Measurements from ENCODE around the gene CD300A.
A peak's percentile ranks its signal among the peaks of the same experiment; 100 is the strongest.

CD300A gene

GRCh38 chr17:74455025-74455545 is 11.3 kb upstream of the CD300A start:
- no peak for TF ChIP-seq CTCF (IDR thresholded peaks at IDR 0.05; ENCODE audit: low read depth, low read length)
- H3K4me3 ChIP-seq (ENCODE audit: low read depth, low read length) = no peak overlapping the region
- H3K9me3 ChIP-seq (ENCODE audit: severe bottlenecking) = no peaks in the 10 kb centered on the region
- peak overlapping the region; percentile 91 for H3K27ac ChIP-seq
- peaks cover 10% of the 10 kb centered on the region for H3K27me3 ChIP-seq (ENCODE audit: insufficient read depth, low read depth, severe bottlenecking)
- DNase-seq = no peak
- no peaks in the 10 kb centered on the region for H3K36me3 ChIP-seq

GRCh38 chr17:74455821-74456220 is 10.6 kb upstream of the CD300A start:
- peaks cover 10% of the 10 kb centered on the region for H3K27me3 ChIP-seq (ENCODE audit: insufficient read depth, low read depth, severe bottlenecking)
- H3K9me3 ChIP-seq (ENCODE audit: severe bottlenecking) = no peaks in the 10 kb centered on the region
- no peak overlapping the region for H3K4me3 ChIP-seq (ENCODE audit: low read depth, low read length)
- no peak for TF ChIP-seq CTCF (IDR thresholded peaks at IDR 0.05; ENCODE audit: low read depth, low read length)
- H3K36me3 ChIP-seq = no peaks in the 10 kb centered on the region
- no peak overlapping the region for H3K27ac ChIP-seq
- DNase-seq = no peak

- H3K36me3 ChIP-seq = no peaks in the 10 kb centered on the region
- H3K4me3 ChIP-seq (ENCODE audit: low read depth, low read length) = no peak overlapping the region
- H3K27me3 ChIP-seq (ENCODE audit: insufficient read depth, low read depth, severe bottlenecking) = peaks cover 10% of the 10 kb centered on the region
- peak overlapping the region; percentile 19; the same call in 1 of the 2 replicates for H3K27ac ChIP-seq
- peak; percentile 91 for TF ChIP-seq CTCF (IDR thresholded peaks at IDR 0.05; ENCODE audit: low read depth, low read length)
- H3K9me3 ChIP-seq (ENCODE audit: severe bottlenecking) = no peaks in the 10 kb centered on the region
- peak; percentile 86 for DNase-seq
Observed at GRCh38 chr17:74457146-74457819, 9.2 kb upstream of the CD300A start.

GRCh38 chr17:74457820-74458166 is 8.6 kb upstream of the CD300A start:
- Histone ChIP-seq H3K27ac (no peak overlapping the region), H3K4me3 (ENCODE audit: low read depth, low read length) (no peak overlapping the region), H3K9me3 (ENCODE audit: severe bottlenecking) (no peaks in the 10 kb centered on the region), H3K36me3 (no peaks in the 10 kb centered on the region), H3K27me3 (ENCODE audit: insufficient read depth, low read depth, severe bottlenecking) (peaks cover 10% of the 10 kb centered on the region)
- DNase-seq = no peak
- TF ChIP-seq CTCF (IDR thresholded peaks at IDR 0.05; ENCODE audit: low read depth, low read length) = no peak

GRCh38 chr17:74458835-74459234 is 7.6 kb upstream of the CD300A start:
- TF ChIP-seq CTCF (IDR thresholded peaks at IDR 0.05; ENCODE audit: low read depth, low read length) = no peak

GRCh38 chr17:74459622-74460021 is 6.8 kb upstream of the CD300A start:
- TF ChIP-seq CTCF (IDR thresholded peaks at IDR 0.05; ENCODE audit: low read depth, low read length) = no peak
- no peak for DNase-seq
- Histone ChIP-seq H3K27ac (no peak overlapping the region), H3K9me3 (ENCODE audit: severe bottlenecking) (no peaks in the 10 kb centered on the region), H3K4me3 (ENCODE audit: low read depth, low read length) (no peak overlapping the region), H3K36me3 (no peaks in the 10 kb centered on the region), H3K27me3 (ENCODE audit: insufficient read depth, low read depth, severe bottlenecking) (peaks cover 10% of the 10 kb centered on the region)

More at GRCh38 chr17:74458835-74459234, 7.6 kb upstream of the CD300A start:
- H3K27me3 ChIP-seq (ENCODE audit: insufficient read depth, low read depth, severe bottlenecking) = peaks cover 10% of the 10 kb centered on the region
- no peaks in the 10 kb centered on the region for H3K9me3 ChIP-seq (ENCODE audit: severe bottlenecking)
- H3K36me3 ChIP-seq = no peaks in the 10 kb centered on the region
- no peak for DNase-seq
- H3K27ac ChIP-seq = no peak overlapping the region
- no peak overlapping the region for H3K4me3 ChIP-seq (ENCODE audit: low read depth, low read length)
